HEK293T (cell line): ENCODE data around the gene KLHL29.

Experiments used
- BHLHE40 ChIP-seq: fragments of 450-650 bp; IDR thresholded peaks from 2 replicates; pipeline ENCODE4 v1.6.1; 2016; ENCODE audit warnings: mild to moderate bottlenecking, moderate library complexity, borderline replicate concordance
- CTBP1 ChIP-seq: fragments of 450-650 bp; IDR thresholded peaks from 2 replicates; pipeline ENCODE4 v1.6.1; 2016; ENCODE audit warnings: borderline replicate concordance
- FOXA1 ChIP-seq: fragments of 450-650 bp; IDR thresholded peaks from 2 replicates; pipeline ENCODE4 v1.6.1; 2016; ENCODE audit warnings: mild to moderate bottlenecking
- FOXM1 ChIP-seq: fragments of 450-650 bp; IDR thresholded peaks from 2 replicates; pipeline ENCODE4 v1.6.1; 2017; ENCODE audit warnings: mild to moderate bottlenecking, borderline replicate concordance
- NFRKB ChIP-seq: fragments of 450-650 bp; IDR thresholded peaks from 2 replicates; pipeline ENCODE4 v1.6.1; 2016; ENCODE audit warnings: mild to moderate bottlenecking, moderate library complexity
- TARDBP ChIP-seq: fragments of 450-650 bp; IDR thresholded peaks from 2 replicates; pipeline ENCODE4 v1.6.1; 2016
- TF ChIP-seq, protein P1 (sequence below): fragments of 450-650 bp; IDR thresholded peaks from 2 replicates; pipeline ENCODE4 v1.6.1; 2016

- TF ChIP-seq, protein P1, sequence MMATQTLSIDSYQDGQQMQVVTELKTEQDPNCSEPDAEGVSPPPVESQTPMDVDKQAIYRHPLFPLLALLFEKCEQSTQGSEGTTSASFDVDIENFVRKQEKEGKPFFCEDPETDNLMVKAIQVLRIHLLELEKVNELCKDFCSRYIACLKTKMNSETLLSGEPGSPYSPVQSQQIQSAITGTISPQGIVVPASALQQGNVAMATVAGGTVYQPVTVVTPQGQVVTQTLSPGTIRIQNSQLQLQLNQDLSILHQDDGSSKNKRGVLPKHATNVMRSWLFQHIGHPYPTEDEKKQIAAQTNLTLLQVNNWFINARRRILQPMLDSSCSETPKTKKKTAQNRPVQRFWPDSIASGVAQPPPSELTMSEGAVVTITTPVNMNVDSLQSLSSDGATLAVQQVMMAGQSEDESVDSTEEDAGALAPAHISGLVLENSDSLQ, result no peak
- TF ChIP-seq CTBP1 (no peak), TARDBP (no peak), FOXA1 (no peak), BHLHE40 (no peak), NFRKB (no peak), FOXM1 (no peak)
These were observed 56.4 kb downstream of the KLHL29 start for GRCh38 chr2:23441414-23441813.
